ENCODE data around the gene ISYNA1. TPM values are rescaled to one million over a fixed set of nuclear protein-coding genes. Genes with fewer than 3 reads are reported as not detected.

The ISYNA1 gene
- total and polyA plus RNA-seq, 2 of the 8 experiments (the other 6 are each of a cell fraction or from before 2014, with no cell fraction given), result 207 to 264 TPM

DNA sequence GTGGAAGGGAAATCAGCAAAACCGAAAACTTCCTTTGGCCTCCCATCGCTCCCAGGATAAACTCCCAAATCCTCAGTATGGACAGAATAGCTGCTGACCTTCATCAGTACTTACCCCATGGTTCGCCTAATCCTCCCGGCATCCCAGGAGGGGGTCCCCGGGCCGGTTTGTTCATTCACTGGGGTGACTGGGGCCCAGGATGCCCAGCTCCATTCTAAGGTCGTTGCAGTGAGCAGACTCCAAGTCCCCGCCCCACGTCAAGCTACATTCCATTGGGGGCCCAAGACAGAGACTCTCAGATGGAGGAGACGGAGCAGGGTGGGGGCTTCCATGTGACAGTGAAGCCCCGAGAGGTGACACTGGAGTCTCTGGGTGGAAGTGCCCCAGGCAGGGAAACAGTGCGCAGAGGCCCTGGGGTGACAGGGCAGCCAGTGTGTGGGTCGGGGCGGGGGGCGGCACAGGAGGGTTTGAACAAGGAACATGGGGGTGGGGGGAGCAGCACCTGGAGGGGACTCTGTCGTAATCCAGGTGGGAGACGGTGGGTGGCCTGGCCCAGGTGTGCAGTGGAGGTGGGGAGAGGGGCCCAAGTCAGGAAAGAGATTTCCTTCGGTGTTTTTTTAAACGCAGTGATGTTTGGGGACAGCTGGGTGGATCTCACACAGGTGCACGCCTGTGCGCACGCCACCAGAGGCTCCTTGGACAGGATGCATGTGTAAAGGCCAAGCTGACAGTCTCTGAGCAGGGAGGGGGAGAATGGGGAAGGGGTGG lies 13.6 kb downstream of the ISYNA1 start:
- H3K56ac ChIP-seq (replicated peaks; ENCODE audit: insufficient read length, low read depth, low read length), result no peak overlapping the region
- peaks cover 0 to 30% (median 16%) of the 10 kb centered on the region in 4 experiments; a peak in 6 of 7 replicates for H3K4me1 ChIP-seq (replicated peaks in 1 of 4; ENCODE audit: control insufficient read depth in 3 of 4, insufficient read depth in 4 of 4, low read length in 3 of 4)
- CTCF ChIA-PET (ENCODE audit: partially characterized antibody), result interaction anchor here (1.0 to 4.1 kb wide), 7 partner anchors 14 to 153 kb away, joined by 3 to 30 read pairs (median 5); no protein-coding TSS in a partner anchor
- no peak overlapping the region for H2BK12ac ChIP-seq (ENCODE audit: low read depth, low read length)
- no peak for FAIRE-seq
- H3K4me3 ChIP-seq (ENCODE audit: extremely low read depth in 1 of 4, insufficient read depth in 2 of 4, low read depth in 3 of 4, low read length in 4 of 4), result peak overlapping the region in 1 of 4 experiments; percentile 3; a peak in 1 of 8 replicates
- no peak overlapping the region for H2BK20ac ChIP-seq (ENCODE audit: low read length)
- H3K18ac ChIP-seq (ENCODE audit: extremely low read depth, low read length), result no peak overlapping the region; the same call in 1 of the 2 replicates
- WGBS, 2 experiments (ENCODE audit: extremely low coverage in 1 of 2, insufficient coverage in 1 of 2, insufficient read length in 1 of 2, insufficient replicate concordance in 2 of 2, low coverage in 1 of 2, low lambda C conversion rate in 2 of 2, missing lambda C conversion rate in 1 of 2), result 66% methylated on average over 17 of the region's 22 CpGs; no CpG with 5 or more reads in 1 of the 2 experiments
- H4K5ac ChIP-seq (ENCODE audit: insufficient read length, low read depth, low read length), result no peak overlapping the region
- H4K91ac ChIP-seq (replicated peaks; ENCODE audit: insufficient read length, low read length), result no peak overlapping the region
- POLR2A ChIA-PET (ENCODE audit: partially characterized antibody), result interaction anchor here (1.0 to 3.8 kb wide), 2 partner anchors 10 to 143 kb away, joined by 3 to 27 read pairs; partner anchors contain the start of gene JUND
- no peak overlapping the region; the same call in 1 of the 2 replicates for H4K8ac ChIP-seq (ENCODE audit: extremely low read depth, insufficient read depth, low read length)
- peaks cover 4 to 17% of the 10 kb centered on the region in 2 experiments for H4K20me1 ChIP-seq (replicated peaks in 1 of 2; ENCODE audit: control insufficient read depth in 1 of 2, insufficient read depth in 2 of 2, low read length in 2 of 2)
- peaks cover 0 to 12% (median 7%) of the 10 kb centered on the region in 4 experiments; a peak in 5 of 7 replicates for H3K27me3 ChIP-seq (replicated peaks in 1 of 4; ENCODE audit: control insufficient read depth in 3 of 4, extremely low read depth in 1 of 4, insufficient read depth in 3 of 4, low read length in 3 of 4)
- H3K4ac ChIP-seq (replicated peaks; ENCODE audit: insufficient read length, low read depth, low read length), result no peak overlapping the region
- peak overlapping the region; percentile 43 for H2BK120ac ChIP-seq (replicated peaks; ENCODE audit: low read depth, low read length)
- no peak overlapping the region for H3K27ac ChIP-seq (ENCODE audit: low read depth, low read length)
- no peak for DNase-seq (ENCODE audit: low read depth in 1 of 2, low spot score in 2 of 2)
- no peaks in the 10 kb centered on the region for H3K9me3 ChIP-seq (ENCODE audit: insufficient read depth in 2 of 2, low read depth in 1 of 2, low read length in 1 of 2)
- no peak overlapping the region for H3K23ac ChIP-seq (ENCODE audit: insufficient read length)
- peaks cover 0 to 4% of the 10 kb centered on the region in 2 experiments; a peak in 1 of 4 replicates for H3K79me2 ChIP-seq (ENCODE audit: control insufficient read depth in 1 of 2, insufficient read depth in 2 of 2, low read length in 2 of 2)
- peaks cover 3% of the 10 kb centered on the region; the same call in 1 of the 2 replicates for H3K79me1 ChIP-seq (ENCODE audit: low read depth, low read length)
- no peak overlapping the region for H2AFZ ChIP-seq (ENCODE audit: low read length)
- no peak overlapping the region for H2BK5ac ChIP-seq (ENCODE audit: low read depth, low read length)
- no peak overlapping the region for H3K14ac ChIP-seq (ENCODE audit: insufficient read length)
- H2BK15ac ChIP-seq (ENCODE audit: low read length), result no peak overlapping the region; the same call in 1 of the 2 replicates
- no peak overlapping the region for H2AK5ac ChIP-seq (ENCODE audit: low read depth, low read length)
- H3K36me3 ChIP-seq (ENCODE audit: control insufficient read depth in 2 of 4, insufficient read depth in 4 of 4, low read length in 3 of 4), result no peaks in the 10 kb centered on the region
- H3K23me2 ChIP-seq (ENCODE audit: low read depth, low read length), result peaks cover 7% of the 10 kb centered on the region; the same call in 1 of the 2 replicates
- H3K4me2 ChIP-seq (ENCODE audit: insufficient read depth in 1 of 2, low read depth in 2 of 2, low read length in 2 of 2), result peak overlapping the region in 1 of 2 experiments; percentile 16; a peak in 3 of 4 replicates
- H3K9ac ChIP-seq (replicated peaks in 1 of 4; ENCODE audit: extremely low read depth in 1 of 4, low read depth in 3 of 4, low read length in 3 of 4), result no peak overlapping the region
- TF ChIP-seq, protein P1, sequence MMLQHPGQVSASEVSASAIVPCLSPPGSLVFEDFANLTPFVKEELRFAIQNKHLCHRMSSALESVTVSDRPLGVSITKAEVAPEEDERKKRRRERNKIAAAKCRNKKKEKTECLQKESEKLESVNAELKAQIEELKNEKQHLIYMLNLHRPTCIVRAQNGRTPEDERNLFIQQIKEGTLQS (IDR thresholded peaks at IDR 0.05; ENCODE audit: insufficient read depth, low read depth, low read length), result no peak
- TF ChIP-seq, protein P2, sequence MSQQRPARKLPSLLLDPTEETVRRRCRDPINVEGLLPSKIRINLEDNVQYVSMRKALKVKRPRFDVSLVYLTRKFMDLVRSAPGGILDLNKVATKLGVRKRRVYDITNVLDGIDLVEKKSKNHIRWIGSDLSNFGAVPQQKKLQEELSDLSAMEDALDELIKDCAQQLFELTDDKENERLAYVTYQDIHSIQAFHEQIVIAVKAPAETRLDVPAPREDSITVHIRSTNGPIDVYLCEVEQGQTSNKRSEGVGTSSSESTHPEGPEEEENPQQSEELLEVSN (IDR thresholded peaks at IDR 0.05), result no peak
- no peak for TF ChIP-seq HDAC6 (IDR thresholded peaks at IDR 0.05; ENCODE audit: low read depth, low read length)
- TF ChIP-seq RNF2 (IDR thresholded peaks at IDR 0.05; ENCODE audit: borderline replicate concordance, low read depth, low read length, missing control alignments, poor library complexity, severe bottlenecking), result no peak
- no peak for TF ChIP-seq NRF1 (IDR thresholded peaks at IDR 0.05; ENCODE audit: low read depth, low read length)
- no peak for TF ChIP-seq FOSL1 (IDR thresholded peaks at IDR 0.05; ENCODE audit: insufficient read depth, low read depth, low read length)
- TF ChIP-seq SRF (IDR thresholded peaks at IDR 0.05; ENCODE audit: low read depth, low read length), result no peak
- TF ChIP-seq KDM4A (IDR thresholded peaks at IDR 0.05; ENCODE audit: low read depth, low read length, severe bottlenecking), result no peak
- no peak for TF ChIP-seq CHD2 (IDR thresholded peaks at IDR 0.05; ENCODE audit: low read length)
- no peak for TF ChIP-seq YY1 (IDR thresholded peaks at IDR 0.05; ENCODE audit: low read depth, low read length)
